HG03469 (cell line): Measurements from ENCODE around the gene MFGE8.
"Not testable (repeated sequence)": the region's sequence is repeated elsewhere in the genome, so short reads cannot be mapped to it uniquely, and the experiment has no call there.

Experiments
- ATAC-seq: cut with Tn5 transposase; IDR thresholded peaks from one replicate; pipeline ENCODE4 v1.9.1; 2021; ENCODE audit warnings: mild to moderate bottlenecking, moderate library complexity, moderate number of reproducible peaks; ENCODE audit not compliant: unreplicated experiment

Gene MFGE8, protein sequence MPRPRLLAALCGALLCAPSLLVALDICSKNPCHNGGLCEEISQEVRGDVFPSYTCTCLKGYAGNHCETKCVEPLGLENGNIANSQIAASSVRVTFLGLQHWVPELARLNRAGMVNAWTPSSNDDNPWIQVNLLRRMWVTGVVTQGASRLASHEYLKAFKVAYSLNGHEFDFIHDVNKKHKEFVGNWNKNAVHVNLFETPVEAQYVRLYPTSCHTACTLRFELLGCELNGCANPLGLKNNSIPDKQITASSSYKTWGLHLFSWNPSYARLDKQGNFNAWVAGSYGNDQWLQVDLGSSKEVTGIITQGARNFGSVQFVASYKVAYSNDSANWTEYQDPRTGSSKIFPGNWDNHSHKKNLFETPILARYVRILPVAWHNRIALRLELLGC

DNA sequence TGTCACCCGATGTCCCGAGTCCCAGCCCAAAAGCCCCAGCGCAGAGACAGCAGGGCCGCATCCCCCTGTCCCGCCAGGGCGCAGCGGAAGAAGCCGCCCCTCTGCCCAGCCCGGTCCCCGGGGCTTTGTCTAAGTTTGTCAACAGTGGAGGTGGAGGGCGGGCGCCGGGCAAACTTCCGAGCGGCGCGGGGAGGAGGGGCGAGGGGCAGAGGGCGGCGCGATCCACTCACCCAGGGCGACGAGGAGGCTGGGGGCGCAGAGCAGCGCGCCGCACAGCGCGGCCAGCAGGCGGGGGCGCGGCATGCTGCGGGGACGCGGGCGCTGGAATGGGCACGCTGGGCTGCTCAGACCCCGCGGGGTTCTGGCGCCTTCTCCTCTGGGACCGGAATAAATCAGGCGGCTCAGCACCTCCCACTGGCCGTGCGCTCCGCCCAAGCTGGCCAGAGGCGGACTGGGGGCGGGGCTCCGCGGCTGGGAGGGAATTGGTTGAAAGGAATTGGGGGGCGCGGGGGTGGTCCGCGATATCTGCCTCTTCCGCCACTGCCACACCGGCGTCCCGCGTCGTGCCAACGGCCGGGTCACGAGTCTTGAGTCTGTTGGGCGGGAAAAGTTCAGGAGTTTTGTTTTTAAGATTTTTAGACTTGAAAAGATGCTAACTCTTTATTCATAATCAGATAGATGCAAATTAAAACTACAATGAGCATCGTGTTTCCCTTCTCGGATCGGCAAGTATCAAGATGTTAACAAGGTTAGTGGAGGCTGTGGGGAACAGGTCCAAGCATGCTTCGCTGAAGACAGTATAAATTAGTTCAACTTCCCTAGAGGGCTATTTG lies at the start of gene MFGE8:
Gene MFGE8, minus strand, starts transcription at position 363 of the 833 bp plus-strand sequence. Its CDS starts 60 bp downstream, at position 303.
- no peak for ATAC-seq

DNA sequence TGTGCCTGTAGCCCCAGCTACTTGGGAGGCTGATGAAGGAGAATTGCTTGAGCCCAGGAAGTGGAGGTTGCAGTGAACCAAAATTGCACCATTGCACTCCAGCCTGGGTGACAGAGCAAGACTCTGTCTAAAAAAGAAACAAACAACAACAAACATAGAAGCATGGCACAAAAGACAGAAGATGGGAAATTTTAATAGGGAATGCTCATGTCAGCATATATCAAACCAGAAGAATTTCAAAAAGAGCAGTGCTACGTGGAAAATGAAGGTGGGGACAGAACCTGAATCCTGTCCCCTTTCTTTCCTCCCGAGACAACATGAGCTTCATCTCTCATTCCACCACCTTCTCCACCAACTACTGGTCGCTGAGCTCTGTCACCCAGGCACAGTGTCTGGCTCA lies 46.3 kb upstream of the MFGE8 start:
- ATAC-seq: no peak

DNA sequence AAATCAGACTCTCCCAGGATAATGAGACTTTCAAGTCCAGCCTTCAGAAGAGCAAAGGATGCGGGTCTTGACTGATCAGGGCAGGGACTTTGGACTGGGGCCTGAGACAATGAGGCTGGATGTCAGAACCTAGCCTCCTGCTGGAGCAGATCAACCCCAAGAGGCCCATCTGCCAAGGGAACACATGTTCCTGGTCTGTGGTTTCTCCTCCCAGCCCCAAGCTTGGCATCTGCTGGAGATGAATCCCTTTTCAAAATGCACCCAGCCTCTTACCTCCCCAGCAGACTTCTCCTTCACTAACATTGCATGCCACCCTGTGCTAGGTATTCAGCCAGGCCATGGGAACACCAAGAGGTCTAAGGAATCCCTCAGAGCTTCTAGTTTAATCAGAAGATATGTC lies 43.7 kb upstream of the MFGE8 start:
- no peak for ATAC-seq

DNA sequence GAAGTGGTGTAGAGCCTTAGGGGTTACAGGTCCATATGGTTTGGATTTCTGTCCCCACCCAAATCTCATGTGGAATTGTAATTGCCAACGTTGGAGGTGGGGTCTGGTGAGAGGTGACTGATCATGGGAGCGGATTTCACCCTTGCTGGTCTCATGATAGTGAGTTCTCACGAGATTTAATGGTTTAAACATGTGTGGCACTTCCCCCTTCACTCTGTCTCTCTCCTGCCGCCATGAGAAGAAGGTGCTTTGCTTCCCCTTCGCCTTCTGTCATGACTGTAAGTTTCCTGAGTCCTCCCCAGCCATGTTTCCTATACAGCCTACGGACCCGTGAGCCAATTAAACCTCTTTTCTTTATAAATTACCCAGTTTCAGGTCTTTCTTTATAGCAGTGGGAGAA lies 43.1 kb upstream of the MFGE8 start:
- no peak for ATAC-seq

DNA sequence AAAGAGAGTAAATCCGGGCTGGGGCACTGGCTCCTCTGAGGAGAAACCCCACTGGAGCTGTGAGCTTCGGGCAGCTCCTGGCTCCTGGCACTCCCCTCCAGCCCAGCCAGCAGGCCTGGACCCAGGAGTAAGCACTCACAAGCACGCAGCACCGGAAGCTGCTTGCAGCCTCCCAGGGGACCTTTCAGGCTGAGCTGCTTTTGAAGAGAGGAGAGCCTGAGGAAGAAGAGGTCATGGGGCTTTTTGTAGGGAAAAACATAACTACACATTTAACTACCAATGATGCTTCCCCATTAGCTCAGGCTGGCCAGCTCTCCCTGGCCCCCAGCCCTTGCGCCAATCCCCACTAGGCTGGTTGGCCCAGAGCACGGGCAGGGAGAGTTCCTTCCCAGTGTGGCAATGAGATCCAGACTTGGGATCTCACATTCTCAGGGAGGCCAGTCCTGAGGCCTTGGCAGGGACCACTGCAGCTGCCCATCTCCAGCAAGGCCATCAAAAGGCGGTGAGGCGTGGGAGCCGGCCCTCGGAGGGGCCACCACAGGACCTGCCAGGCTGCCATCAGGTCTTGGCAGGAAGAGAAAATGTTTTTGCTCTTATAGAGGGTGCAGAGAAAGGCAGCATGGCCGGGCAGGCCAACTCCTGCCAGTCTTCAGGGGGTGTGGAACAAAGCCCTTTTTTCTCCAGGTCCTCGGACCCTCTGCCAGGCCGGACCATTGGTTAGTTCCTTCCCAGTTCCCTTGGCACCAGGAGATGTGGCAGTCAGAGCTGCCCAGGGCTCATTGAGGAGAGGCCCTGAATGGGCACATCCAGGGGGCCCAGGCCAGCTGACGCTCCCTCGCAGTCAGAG lies 41.5 kb upstream of the MFGE8 start:
- ATAC-seq: no peak

DNA sequence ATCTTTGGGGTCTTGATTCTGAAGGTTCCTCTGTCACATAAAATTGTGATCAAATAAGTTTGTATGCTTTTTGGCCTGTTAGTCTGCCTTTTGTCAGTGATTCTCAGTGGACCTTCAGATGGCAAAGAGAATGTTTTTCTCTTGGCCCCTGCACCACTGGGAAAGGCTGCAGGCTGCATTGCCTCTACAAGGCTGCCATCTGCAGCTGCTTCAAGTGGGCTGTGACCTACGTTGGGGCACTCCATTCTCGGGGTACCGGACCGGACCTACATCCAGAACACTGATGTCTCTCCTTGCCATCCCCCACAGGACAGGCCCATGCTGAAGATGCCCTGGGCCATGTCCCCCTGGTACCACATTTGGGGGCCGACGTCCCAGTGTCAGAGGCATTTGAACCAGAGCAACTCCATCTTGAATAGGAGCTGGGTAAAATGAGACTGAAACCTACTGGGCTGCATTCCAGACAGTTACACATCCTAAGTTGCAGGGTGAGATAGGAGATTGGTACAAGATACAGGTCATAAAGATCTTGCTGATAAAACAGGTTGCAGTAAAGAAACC lies 37.5 kb upstream of the MFGE8 start:
- no peak for ATAC-seq

DNA sequence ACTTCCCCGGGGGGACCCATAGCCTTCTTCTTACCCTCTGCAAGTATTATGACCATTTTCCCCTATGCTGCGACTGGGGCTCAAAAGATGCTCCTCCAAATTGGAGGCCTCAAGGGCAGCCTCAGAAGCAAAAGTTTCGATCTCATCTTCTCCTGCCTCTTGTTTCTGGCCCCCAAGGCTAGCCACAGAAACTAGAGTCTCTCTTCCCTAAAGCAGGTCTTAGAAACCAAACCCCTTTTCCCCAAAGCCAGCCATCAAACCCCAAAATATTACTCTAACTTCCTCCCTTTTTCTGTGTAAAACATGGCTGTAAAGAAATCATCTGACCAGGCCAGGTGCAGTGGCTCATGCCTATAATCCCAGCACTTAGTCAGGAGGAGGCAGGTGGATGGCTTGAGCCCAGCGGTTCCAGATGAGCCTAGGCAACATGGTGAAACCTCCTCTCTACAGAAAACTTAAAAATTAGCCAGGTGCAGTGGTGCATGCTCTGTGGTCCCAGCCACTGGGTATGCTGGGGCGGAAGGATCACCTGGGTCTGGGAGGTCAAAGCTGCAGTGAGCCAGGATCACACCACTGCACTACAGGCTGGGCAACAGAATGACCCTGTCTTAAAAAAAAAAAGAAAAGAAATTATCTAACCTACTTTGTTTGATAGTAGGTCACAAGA lies 36.7 kb upstream of the MFGE8 start:
- peak; percentile 58 for ATAC-seq

DNA sequence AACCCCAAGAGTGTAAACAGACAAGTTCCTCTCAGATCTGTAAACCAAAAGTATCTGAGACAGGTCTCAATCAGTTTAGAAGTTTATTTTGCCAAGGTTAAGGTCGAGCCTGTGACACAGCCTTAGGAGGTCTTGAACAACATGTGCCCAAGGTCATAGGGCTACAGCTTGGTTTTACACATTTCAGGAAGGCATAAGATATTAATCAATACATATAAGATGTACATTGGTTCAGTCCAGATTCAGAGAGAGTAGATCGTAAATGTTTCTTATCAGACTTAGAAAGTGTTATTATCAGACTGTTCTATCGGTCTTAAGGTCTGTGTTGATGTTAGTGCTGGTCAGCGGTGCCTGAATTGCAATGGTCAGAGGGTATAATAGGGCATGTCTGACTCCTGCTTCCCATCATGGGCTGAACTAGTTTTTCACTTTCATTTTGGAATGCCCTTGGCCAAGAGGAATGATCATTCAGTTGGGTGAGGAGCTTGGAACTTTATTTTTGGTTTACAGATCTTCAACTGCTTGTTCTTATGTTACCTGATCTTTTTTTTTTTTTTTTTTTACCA lies 27.0 kb upstream of the MFGE8 start:
- no peak for ATAC-seq

DNA sequence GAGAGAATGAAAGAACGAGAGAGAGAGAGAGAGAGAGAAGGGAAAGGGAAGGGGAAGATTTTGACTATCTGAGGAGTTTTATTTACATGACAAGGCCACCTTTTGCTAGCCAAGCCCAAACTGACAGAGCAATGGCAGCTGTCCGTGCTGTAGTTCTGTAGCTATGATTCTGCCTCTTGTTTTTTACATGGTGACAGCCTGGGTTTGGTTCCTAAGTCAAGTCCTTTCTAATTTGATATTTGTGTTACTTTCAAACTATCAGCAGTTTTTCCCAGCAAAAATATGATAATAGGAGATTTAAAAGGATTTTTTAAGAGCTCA lies 26.3 kb upstream of the MFGE8 start:
- no peak for ATAC-seq

DNA sequence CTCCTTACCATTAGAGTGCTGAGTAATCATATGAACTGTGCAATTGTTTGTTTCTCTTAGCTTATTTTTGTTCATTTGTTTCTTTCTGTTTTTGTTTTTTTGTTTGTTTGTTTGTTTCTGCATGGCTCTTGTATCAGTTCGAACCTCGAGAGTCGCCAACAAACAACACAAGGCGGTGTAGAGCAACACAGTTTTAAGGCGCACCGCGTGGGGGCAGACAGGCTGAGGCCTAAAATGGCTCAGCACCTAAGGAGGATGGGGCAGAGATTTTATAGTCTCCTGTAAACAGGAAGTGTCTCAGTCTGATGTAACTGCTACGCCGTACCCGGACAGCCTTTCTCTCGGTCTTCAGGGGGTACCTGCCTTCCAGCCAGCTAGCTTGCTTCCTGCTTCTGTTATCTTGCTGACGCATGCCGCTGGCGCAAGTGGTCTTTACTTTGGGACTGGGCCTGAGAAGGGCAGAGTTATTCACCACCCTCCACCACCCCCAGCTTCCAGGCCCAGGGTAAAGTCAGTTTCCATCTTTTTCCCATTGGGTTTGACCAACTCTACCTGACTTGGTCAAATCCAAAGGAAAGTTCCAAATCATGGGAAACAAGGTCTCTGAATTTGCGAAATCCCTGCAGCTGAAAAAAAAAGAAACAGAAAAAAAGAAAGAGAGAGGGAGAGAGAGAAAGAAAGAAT lies 25.8 kb upstream of the MFGE8 start:
- no peak for ATAC-seq

DNA sequence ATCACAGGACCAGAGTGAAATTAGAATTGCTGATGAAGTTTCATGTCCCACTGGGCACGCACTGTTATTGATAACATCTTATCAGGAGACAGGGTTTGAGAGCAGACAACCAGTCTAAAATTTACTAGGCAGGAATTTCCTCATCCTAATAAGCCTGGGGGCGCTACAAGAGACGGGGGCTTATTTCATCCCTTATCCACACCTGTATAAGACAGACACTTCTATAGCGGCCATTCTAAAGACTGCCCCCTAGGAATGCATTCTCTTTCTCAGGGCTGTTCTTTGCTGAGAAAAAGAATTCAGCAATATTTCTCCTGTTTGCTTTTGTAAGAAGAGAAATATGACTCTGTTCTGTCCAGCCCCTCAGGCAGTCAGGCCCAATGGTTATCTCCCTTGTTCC lies 21.3 kb upstream of the MFGE8 start:
- not testable (repeated sequence) for ATAC-seq

DNA sequence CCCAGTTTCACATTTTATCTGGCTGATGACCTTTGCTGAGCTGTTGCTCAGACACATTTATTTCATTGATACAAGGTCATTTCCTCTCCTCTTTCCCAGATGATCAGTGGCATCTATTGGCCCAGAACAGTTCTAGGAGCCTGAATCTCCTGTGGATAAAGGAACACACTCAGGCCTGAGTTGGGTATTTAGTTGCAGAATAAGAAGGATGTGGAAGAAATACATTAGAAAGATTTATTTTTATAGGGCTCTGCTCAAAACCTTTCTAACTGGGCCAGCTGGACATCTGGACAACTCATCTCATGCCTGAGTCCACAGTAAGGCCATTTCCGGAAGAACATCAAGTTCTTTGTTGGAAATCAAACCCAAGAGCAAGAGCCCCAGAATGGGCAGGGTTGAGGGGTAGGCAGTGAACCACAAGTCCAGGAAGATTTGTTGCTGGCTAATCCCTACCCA lies 19.7 kb upstream of the MFGE8 start:
- ATAC-seq: no peak

DNA sequence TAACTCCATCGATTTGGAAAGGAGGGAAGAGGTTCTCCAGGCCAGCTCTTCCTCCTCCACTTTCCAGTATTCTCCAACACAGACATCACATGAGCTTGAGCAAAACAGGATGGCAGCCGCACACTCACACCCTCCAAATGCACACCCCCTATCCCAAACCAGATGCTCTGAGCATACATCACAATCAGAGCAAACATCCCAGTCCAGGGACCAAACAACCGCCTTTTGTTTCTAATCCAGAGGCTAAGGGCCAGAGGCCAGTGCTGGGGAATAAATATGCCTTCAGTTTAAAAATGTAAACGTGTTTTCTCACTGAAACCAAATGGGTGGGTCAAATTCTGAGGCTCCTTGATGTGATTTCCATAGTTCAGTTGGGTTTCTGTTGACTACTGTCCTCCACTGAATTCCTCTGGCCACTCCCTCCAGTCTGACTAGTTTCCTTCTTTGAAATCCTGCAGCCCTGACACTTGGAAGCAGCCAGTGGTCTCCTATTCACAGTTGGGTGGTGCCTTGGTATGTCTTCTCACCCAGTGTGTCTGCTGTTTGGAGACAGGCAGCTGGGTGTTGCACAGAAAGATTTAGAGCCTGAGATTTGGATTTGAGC lies 19.2 kb upstream of the MFGE8 start:
- ATAC-seq: no peak

DNA sequence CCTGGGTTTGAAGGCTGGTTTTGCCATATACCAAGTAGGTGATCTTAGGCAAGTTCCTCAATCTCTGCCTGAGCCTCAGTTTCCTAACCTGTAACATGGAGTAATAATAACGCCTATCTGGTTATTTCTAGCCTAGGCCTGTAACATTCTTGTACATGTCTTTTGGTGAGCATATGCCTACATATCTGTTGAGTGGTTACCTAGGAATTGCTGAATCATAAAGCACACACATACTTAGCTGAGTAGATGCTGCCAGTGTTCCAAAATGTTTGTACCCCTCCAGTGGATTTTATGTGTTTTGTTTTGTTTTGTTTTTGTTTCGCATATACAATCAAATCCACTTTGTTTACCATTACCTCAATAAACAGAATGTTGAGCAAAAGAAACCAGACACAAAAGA lies 17.4 kb upstream of the MFGE8 start:
- ATAC-seq: no peak

DNA sequence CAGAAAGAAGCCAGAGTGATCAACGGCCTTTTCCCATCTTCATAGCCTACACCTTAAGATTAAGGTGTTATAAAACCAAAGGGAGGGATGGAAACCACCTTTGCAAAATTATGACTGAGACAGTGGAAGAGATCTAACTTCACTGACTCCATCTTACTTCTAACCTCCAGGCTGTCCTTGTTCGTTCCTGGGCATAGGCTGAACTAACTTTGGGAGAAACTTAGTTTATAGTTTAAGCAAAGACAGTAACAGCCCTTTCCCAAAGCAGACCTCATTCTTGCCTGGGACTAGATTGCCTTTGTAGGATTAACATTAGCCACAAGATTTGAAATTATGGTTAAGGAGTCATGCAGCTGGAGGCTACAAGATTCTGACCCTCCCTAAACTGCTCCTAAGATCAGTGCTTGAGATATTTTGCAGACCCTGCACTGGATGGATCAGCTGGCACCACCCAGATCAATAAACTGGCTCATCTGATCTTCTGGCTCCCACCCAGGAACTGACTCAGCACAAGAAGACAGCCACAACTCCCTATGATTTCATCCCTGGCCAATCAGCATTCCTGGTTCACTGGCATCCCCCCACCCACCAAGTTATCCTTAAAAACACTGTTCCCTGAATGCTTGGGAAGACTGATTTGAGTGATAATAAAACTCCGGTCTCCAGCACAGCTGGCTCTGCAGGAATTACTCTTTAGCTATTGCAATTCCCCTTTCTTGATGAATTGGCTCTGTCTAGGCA lies 16.3 kb upstream of the MFGE8 start:
- ATAC-seq: not testable (repeated sequence)

DNA sequence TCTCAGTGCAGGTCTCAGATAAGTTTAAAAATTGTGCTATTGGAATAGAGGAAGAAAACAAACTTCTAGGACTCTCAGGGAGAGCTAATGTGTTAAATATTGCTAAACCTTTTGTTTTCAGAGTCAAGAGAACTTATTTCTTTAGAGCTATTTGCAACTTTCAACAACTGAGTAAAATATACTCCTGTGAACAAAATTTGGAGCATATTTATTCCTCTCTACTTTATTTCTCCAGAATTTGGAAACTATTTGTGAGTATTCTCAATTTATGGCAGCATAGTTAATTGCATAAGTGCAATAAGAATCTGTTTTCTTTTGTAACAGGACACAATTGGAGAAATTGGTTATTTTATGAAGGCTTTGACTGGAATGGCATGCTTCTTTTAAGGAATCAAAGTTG lies 15.0 kb upstream of the MFGE8 start:
- not testable (repeated sequence) for ATAC-seq

DNA sequence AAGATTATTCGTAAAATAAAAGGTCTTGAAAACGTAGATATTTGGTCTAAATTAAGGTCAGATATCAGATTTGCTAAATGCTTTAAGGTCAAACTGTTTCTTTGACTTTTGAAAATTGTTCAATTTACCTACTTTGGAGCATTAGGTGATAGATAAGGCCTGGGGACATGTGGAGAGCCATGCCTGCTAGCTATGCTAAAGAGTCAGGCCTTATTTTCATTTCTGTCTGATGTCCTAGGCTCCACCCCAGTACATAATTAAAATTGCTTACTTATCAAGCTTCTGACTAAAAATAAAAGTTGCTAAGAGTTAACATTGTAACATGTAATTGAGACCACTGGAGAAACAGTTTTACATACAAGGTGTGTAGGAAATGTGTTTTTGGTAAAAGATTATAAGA lies 12.5 kb upstream of the MFGE8 start:
- not testable (repeated sequence) for ATAC-seq

DNA sequence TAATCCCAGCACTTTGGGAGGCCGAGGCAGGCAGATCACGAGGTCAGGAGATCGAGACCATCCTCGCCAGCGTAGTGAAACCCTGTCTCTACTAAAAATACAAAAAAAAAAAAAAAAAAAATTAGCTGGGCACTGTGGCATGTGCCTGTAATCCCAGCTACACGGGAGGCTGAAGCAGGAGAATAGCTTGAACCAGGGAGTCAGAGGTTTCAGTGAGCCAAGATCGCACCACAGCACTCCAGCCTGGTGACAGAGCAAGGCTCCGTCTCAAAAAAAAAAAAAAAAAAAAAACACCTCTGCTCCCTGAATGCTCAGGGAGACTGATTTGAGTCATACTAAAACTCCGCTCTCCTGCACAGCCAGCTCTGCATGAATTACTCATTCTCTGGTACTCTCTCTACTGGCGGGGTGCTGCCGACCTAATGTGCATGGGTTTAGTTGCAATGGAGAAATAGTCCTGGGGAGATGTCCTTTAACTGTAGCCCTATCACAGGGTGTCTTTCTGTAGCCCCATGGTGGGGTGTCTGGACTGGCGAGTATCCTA lies 7.8 kb upstream of the MFGE8 start:
- peak; percentile 95 for ATAC-seq
